GM12874 (cell line): ENCODE measurements around the gene GABBR2.

Experiments
- TF ChIP-seq, protein P1 (sequence below): IDR thresholded peaks from 2 replicates; pipeline ENCODE4 v1.5.1; 2011; ENCODE audit warnings: low read depth, mild to moderate bottlenecking, control low read depth, low read length, moderate library complexity; ENCODE audit not compliant: insufficient read depth

GABBR2 gene

DNA sequence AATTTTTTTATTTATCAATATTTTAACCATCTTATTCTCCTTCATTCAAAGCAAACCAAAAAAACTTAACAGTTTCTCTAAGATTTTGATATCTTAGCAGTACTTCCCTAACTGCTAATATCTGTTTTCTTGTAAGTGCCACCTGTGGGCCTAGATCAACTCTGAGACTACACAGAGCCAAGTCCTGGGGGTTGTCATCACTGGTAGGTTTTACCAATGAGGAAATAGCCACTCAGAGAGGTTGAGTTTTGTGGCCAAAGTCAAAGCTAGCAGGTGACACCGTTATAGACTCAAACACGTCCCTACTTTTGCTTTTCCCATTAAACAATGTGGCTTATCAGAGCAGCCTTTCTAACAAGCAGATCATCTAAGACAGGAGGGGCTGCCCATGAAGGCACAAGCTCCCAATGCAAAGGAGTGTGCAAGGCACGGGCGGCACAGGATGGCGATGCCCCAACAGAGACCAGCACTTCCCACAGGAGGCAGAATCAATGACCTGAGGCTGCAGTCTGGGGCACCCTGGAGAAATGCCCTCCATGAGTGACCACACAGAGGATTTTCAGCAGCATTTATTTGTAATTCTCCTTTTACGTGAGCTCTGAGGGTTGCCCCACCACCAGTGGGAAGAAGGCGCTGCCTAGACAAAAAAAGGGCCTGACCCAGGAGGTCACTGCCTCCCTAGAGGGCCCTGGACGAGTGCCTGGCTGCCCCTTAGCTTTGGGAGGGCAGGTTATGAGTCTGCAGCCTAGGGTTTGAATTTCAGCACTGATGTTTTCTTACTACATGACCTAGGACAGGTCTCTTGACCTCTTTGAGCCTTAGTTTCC lies 460.7 kb downstream of the GABBR2 start:
- TF ChIP-seq, protein P1, sequence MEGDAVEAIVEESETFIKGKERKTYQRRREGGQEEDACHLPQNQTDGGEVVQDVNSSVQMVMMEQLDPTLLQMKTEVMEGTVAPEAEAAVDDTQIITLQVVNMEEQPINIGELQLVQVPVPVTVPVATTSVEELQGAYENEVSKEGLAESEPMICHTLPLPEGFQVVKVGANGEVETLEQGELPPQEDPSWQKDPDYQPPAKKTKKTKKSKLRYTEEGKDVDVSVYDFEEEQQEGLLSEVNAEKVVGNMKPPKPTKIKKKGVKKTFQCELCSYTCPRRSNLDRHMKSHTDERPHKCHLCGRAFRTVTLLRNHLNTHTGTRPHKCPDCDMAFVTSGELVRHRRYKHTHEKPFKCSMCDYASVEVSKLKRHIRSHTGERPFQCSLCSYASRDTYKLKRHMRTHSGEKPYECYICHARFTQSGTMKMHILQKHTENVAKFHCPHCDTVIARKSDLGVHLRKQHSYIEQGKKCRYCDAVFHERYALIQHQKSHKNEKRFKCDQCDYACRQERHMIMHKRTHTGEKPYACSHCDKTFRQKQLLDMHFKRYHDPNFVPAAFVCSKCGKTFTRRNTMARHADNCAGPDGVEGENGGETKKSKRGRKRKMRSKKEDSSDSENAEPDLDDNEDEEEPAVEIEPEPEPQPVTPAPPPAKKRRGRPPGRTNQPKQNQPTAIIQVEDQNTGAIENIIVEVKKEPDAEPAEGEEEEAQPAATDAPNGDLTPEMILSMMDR: no peak

GRCh38 chr9:98242426-98242825 lies 466.3 kb downstream of the GABBR2 start:
- TF ChIP-seq, protein P1: no peak

- TF ChIP-seq, protein P1: no peak
These were observed 467.1 kb downstream of the GABBR2 start for GRCh38 chr9:98241357-98242300.

- TF ChIP-seq, protein P1: no peak
These were observed 468.3 kb downstream of the GABBR2 start for GRCh38 chr9:98240475-98240874.
